WERI-Rb-1 (cell line): ENCODE data around the gene LMX1A.
A peak's percentile ranks its signal among the peaks of the same experiment; 100 is the strongest.

ENCODE experiments used
- DNase-seq: peaks from one replicate; pipeline ENCODE4 v3.0.0-alpha.2; 2020
- H3K27ac ChIP-seq: fragments of 250-450 bp; sonication (Bioruptor Pico); 2 replicates; pipeline ENCODE4 v1.5.1; 2020; ENCODE audit warnings: mild to moderate bottlenecking, moderate library complexity
- H3K27me3 ChIP-seq: fragments of 250-450 bp; sonication (Bioruptor Pico); 2 replicates; pipeline ENCODE4 v1.5.1; 2021; ENCODE audit warnings: mild to moderate bottlenecking, low read depth, moderate library complexity; ENCODE audit not compliant: insufficient read depth, severe bottlenecking
- H3K36me3 ChIP-seq: fragments of 250-450 bp; sonication (Bioruptor Pico); 2 replicates; pipeline ENCODE4 v1.5.1; 2020; ENCODE audit warnings: mild to moderate bottlenecking, moderate library complexity
- H3K4me3 ChIP-seq: 2 replicates; pipeline ENCODE4 v1.5.1; 2011; ENCODE audit warnings: low read depth, mild to moderate bottlenecking, control low read depth, low read length
- H3K9me3 ChIP-seq: fragments of 250-450 bp; sonication (Bioruptor Pico); 2 replicates; pipeline ENCODE4 v1.5.1; 2021; ENCODE audit warnings: mild to moderate bottlenecking, moderate library complexity; ENCODE audit not compliant: severe bottlenecking
- CTCF ChIP-seq: IDR thresholded peaks from 2 replicates; pipeline ENCODE4 v1.5.1; 2011; ENCODE audit warnings: low read depth, mild to moderate bottlenecking, control low read depth, inconsistent platforms, low read length

Gene LMX1A

GRCh38 chr1:165364568-165365133 lies 8.1 kb upstream of the LMX1A start:
- Histone ChIP-seq H3K27ac (no peak overlapping the region), H3K36me3 (no peaks in the 10 kb centered on the region), H3K4me3 (no peak overlapping the region), H3K9me3 (no peaks in the 10 kb centered on the region), H3K27me3 (no peaks in the 10 kb centered on the region)
- DNase-seq: no peak
- no peak for TF ChIP-seq CTCF

- DNase-seq: no peak
- TF ChIP-seq CTCF: no peak
Observed at GRCh38 chr1:165356876-165357275, 361 bp upstream of the LMX1A start.

GRCh38 chr1:165355139-165355976 lies 1.2 kb downstream of the LMX1A start:
- H3K4me3 ChIP-seq: no peak overlapping the region
- H3K27me3 ChIP-seq: no peaks in the 10 kb centered on the region
- peaks cover 11% of the 10 kb centered on the region for H3K9me3 ChIP-seq
- no peak overlapping the region for H3K27ac ChIP-seq
- TF ChIP-seq CTCF: no peak
- H3K36me3 ChIP-seq: no peaks in the 10 kb centered on the region
- no peak for DNase-seq

More at GRCh38 chr1:165356876-165357275, 361 bp upstream of the LMX1A start:
- no peaks in the 10 kb centered on the region for H3K36me3 ChIP-seq
- no peaks in the 10 kb centered on the region for H3K27me3 ChIP-seq
- peak overlapping the region; percentile 85 for H3K27ac ChIP-seq
- H3K9me3 ChIP-seq: peaks cover 11% of the 10 kb centered on the region
- H3K4me3 ChIP-seq: no peak overlapping the region

GRCh38 chr1:165354739-165355138 lies 1.8 kb downstream of the LMX1A start:
- Histone ChIP-seq H3K27ac (no peak overlapping the region), H3K36me3 (no peaks in the 10 kb centered on the region), H3K4me3 (no peak overlapping the region), H3K9me3 (peaks cover 11% of the 10 kb centered on the region), H3K27me3 (no peaks in the 10 kb centered on the region)
- TF ChIP-seq CTCF: no peak
- DNase-seq: no peak

GRCh38 chr1:165353731-165354671 lies 2.5 kb downstream of the LMX1A start:
- no peak for DNase-seq
- no peak for TF ChIP-seq CTCF
- Histone ChIP-seq H3K36me3 (no peaks in the 10 kb centered on the region), H3K4me3 (no peak overlapping the region), H3K27ac (no peak overlapping the region), H3K9me3 (peaks cover 11% of the 10 kb centered on the region), H3K27me3 (no peaks in the 10 kb centered on the region)
